IMR-90 (cell line): ENCODE results near the gene PRODH2.

Experiments
- MAFK ChIP-seq: IDR thresholded peaks from 2 replicates; pipeline ENCODE4 v1.6.1; 2012; ENCODE audit warnings: low read depth, low read length, improper control_type of control experiment
- POLR2A ChIP-seq: IDR thresholded peaks from 2 replicates; pipeline ENCODE4 v1.6.1; 2012; ENCODE audit warnings: mild to moderate bottlenecking, low read depth, low read length
- TF ChIP-seq, protein P1 (sequence below): conservative IDR thresholded peaks from 2 replicates; pipeline ENCODE4 v1.5.1; 2012; ENCODE audit warnings: mild to moderate bottlenecking, low read depth, low read length, improper control_type of control experiment

GRCh38 chr19:35774274-35775045 lies 38.2 kb downstream of the PRODH2 start:
- TF ChIP-seq, protein P1, sequence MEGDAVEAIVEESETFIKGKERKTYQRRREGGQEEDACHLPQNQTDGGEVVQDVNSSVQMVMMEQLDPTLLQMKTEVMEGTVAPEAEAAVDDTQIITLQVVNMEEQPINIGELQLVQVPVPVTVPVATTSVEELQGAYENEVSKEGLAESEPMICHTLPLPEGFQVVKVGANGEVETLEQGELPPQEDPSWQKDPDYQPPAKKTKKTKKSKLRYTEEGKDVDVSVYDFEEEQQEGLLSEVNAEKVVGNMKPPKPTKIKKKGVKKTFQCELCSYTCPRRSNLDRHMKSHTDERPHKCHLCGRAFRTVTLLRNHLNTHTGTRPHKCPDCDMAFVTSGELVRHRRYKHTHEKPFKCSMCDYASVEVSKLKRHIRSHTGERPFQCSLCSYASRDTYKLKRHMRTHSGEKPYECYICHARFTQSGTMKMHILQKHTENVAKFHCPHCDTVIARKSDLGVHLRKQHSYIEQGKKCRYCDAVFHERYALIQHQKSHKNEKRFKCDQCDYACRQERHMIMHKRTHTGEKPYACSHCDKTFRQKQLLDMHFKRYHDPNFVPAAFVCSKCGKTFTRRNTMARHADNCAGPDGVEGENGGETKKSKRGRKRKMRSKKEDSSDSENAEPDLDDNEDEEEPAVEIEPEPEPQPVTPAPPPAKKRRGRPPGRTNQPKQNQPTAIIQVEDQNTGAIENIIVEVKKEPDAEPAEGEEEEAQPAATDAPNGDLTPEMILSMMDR: no peak
- TF ChIP-seq MAFK: no peak
- TF ChIP-seq POLR2A: no peak
